Endodermal cell (in vitro differentiated cells): ENCODE results near the gene TRMT112. TPM values are rescaled to one million over a fixed set of nuclear protein-coding genes. Genes with fewer than 3 reads are reported as not detected.

Source experiments
- DNase-seq: peaks from one replicate; pipeline ENCODE4 v3.0.0-alpha.2; 2017
- H3K27ac ChIP-seq: 2 replicates; pipeline ENCODE4 v1.5.1; 2013; ENCODE audit warnings: mild to moderate bottlenecking, low read depth, low read length, moderate library complexity
- H3K27me3 ChIP-seq: 2 replicates; pipeline ENCODE4 v1.6.1; 2013; ENCODE audit warnings: mild to moderate bottlenecking, low read length, moderate library complexity; ENCODE audit not compliant: insufficient read depth, control insufficient read depth, poor library complexity, severe bottlenecking
- H3K36me3 ChIP-seq: 2 replicates; pipeline ENCODE4 v1.7.0; 2013; ENCODE audit warnings: mild to moderate bottlenecking, low read length, moderate library complexity; ENCODE audit not compliant: control insufficient read depth, insufficient read depth
- H3K4me1 ChIP-seq: one replicate; pipeline ENCODE4 v1.7.0; 2013; ENCODE audit warnings: low read length; ENCODE audit not compliant: control insufficient read depth, insufficient read depth
- H3K4me3 ChIP-seq: 2 replicates; pipeline ENCODE4 v1.5.1; 2013; ENCODE audit warnings: mild to moderate bottlenecking, low read length, moderate library complexity
- H3K9ac ChIP-seq: 2 replicates; pipeline ENCODE4 v1.6.1; 2013; ENCODE audit warnings: mild to moderate bottlenecking, low read length, moderate library complexity; ENCODE audit not compliant: poor library complexity, severe bottlenecking; ENCODE audit errors: extremely low read depth
- H3K9me3 ChIP-seq: 2 replicates; pipeline ENCODE4 v1.6.1; 2013; ENCODE audit warnings: mild to moderate bottlenecking, low read length, moderate library complexity; ENCODE audit not compliant: control insufficient read depth
- H3K27ac Mint-ChIP-seq: 2 replicates; pipeline ENCODE4 v1.8.0; 2020; ENCODE audit warnings: mixed read lengths
- H3K27me3 Mint-ChIP-seq: 2 replicates; pipeline ENCODE4 v1.8.0; 2021; ENCODE audit warnings: mild to moderate bottlenecking, mixed read lengths; ENCODE audit not compliant: insufficient read depth
- H3K36me3 Mint-ChIP-seq: 2 replicates; pipeline ENCODE4 v1.8.0; 2020; ENCODE audit warnings: low read depth, mixed read lengths
- H3K4me1 Mint-ChIP-seq: 2 replicates; pipeline ENCODE4 v1.8.0; 2020; ENCODE audit warnings: mixed read lengths
- H3K4me3 Mint-ChIP-seq: 2 replicates; pipeline ENCODE4 v1.8.0; 2020; ENCODE audit warnings: mild to moderate bottlenecking, moderate library complexity, mixed read lengths
- H3K9me3 Mint-ChIP-seq: 2 replicates; pipeline ENCODE4 v1.8.0; 2020; ENCODE audit warnings: mild to moderate bottlenecking, mixed read lengths
- CTCF ChIP-seq: fragments of 200-600 bp; sonication (generic); conservative IDR thresholded peaks from 2 replicates; pipeline ENCODE4 v1.5.0; 2021; ENCODE audit warnings: antibody characterized with exemption, mild to moderate bottlenecking
- WGBS, 2 experiments: methylation state at CpG; one replicate each; pipeline versions ENCODE4 v1.1.5 to v1.1.7; 2013; ENCODE audit warnings: missing lambda C conversion rate in 2 of 2, mixed read lengths in 1 of 2; ENCODE audit not compliant: insufficient coverage in 1 of 2, insufficient read length in 1 of 2; 5-methylcytosine and 5-hydroxymethylcytosine counted together
- total RNA-seq, 2 donors: library from RNA; stranded (reverse); fragmentation: NEBNext Ultra II Directional in 1 of 2; extraction: Animal tissue kit (Norgen Biotek cat#: 25700) in 1 of 2; gene quantifications; 2 replicates in 1 of 2; 3 replicates in 1 of 2; pipeline ENCODE4 v1.2.1, GENCODE V29; 2021

The TRMT112 gene
- total RNA-seq, 2 donors from 2014 or later: 265 to 352 TPM

- DNase-seq: peak; percentile 36
- no peak for TF ChIP-seq CTCF
- peaks cover 10% of the 10 kb centered on the region for H3K4me1 Mint-ChIP-seq
- no peaks in the 10 kb centered on the region for H3K27me3 ChIP-seq
- no peak overlapping the region for H3K4me3 ChIP-seq
- H3K36me3 Mint-ChIP-seq: no peaks in the 10 kb centered on the region
- H3K9me3 Mint-ChIP-seq: no peaks in the 10 kb centered on the region
- H3K27ac Mint-ChIP-seq: no peak overlapping the region
- H3K4me1 ChIP-seq: no peaks in the 10 kb centered on the region
- no peak overlapping the region for H3K27ac ChIP-seq
- WGBS, 2 experiments: 81 to 85% methylated on average over 3 to 11 of the region's 11 CpGs
- H3K9ac ChIP-seq: no peak overlapping the region
- H3K4me3 Mint-ChIP-seq: no peak overlapping the region
- peaks cover 4% of the 10 kb centered on the region for H3K27me3 Mint-ChIP-seq
- no peaks in the 10 kb centered on the region for H3K9me3 ChIP-seq
- H3K36me3 ChIP-seq: no peaks in the 10 kb centered on the region
These were observed 13.5 kb upstream of the TRMT112 start for GRCh38 chr11:64330888-64331287.

- Histone ChIP-seq H3K9me3 (no peaks in the 10 kb centered on the region), H3K4me1 (no peaks in the 10 kb centered on the region), H3K36me3 (no peaks in the 10 kb centered on the region), H3K9ac (no peak overlapping the region), H3K27me3 (no peaks in the 10 kb centered on the region), H3K27ac (no peak overlapping the region), H3K4me3 (no peak overlapping the region)
- Mint-ChIP-seq H3K36me3 (no peaks in the 10 kb centered on the region), H3K27ac (no peak overlapping the region), H3K4me1 (peaks cover 6% of the 10 kb centered on the region), H3K4me3 (no peak overlapping the region), H3K9me3 (no peaks in the 10 kb centered on the region), H3K27me3 (peaks cover 4% of the 10 kb centered on the region)
- 93 to 94% methylated on average over 3 of the region's 3 CpGs for WGBS, 2 experiments
- no peak for DNase-seq
- no peak for TF ChIP-seq CTCF
These were observed 10.6 kb upstream of the TRMT112 start for GRCh38 chr11:64327993-64328392.

- H3K9ac ChIP-seq: no peak overlapping the region
- Mint-ChIP-seq H3K9me3 (no peaks in the 10 kb centered on the region), H3K4me1 (peaks cover 6% of the 10 kb centered on the region), H3K4me3 (no peak overlapping the region), H3K27me3 (peaks cover 4% of the 10 kb centered on the region), H3K27ac (no peak overlapping the region), H3K36me3 (no peaks in the 10 kb centered on the region)
- no peaks in the 10 kb centered on the region for H3K27me3 ChIP-seq
- no peak for TF ChIP-seq CTCF
- H3K9me3 ChIP-seq: no peaks in the 10 kb centered on the region
- no peak for DNase-seq
- no peak overlapping the region for H3K27ac ChIP-seq
- no peaks in the 10 kb centered on the region for H3K4me1 ChIP-seq
- no peak overlapping the region for H3K4me3 ChIP-seq
- H3K36me3 ChIP-seq: no peaks in the 10 kb centered on the region
- 97 to 100% methylated on average over 2 of the region's 2 CpGs for WGBS, 2 experiments
These were observed 10.0 kb upstream of the TRMT112 start for GRCh38 chr11:64327375-64327774.
